GM12873 (cell line): Measurements from ENCODE around the gene MLANA.

Experiments used
- CTCF ChIP-seq: IDR thresholded peaks from 2 replicates; pipeline ENCODE4 v1.5.1; 2012; ENCODE audit warnings: low read depth, mild to moderate bottlenecking, moderate library complexity, low read length, control low read depth; ENCODE audit not compliant: insufficient read depth; ENCODE audit errors: missing control alignments

The MLANA gene

GRCh38 chr9:5922192-5922591 is 31.5 kb downstream of the MLANA start:
- no peak for TF ChIP-seq CTCF

DNA sequence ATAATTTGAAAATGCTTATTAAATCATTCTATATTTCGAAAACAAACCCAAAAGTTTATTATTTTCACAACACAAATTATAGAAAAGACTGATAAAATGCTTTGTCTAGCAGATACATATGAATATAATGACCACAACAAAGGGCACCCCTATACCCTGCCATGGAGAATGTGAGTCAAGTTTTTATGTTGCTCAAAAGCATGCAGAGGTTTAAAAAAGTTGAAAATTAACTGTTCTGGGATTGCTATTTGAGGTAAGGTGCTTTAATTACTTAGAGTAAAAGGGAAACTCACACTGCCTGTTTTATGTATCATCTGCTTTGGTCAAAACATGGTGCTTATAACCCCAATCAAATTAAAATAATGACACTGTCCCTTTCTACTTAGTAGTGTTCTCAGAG is 41.0 kb downstream of the MLANA start:
- no peak for TF ChIP-seq CTCF

- TF ChIP-seq CTCF, result no peak
Observed at GRCh38 chr9:5938449-5938848, 47.8 kb downstream of the MLANA start.

GRCh38 chr9:5939530-5939929 is 48.8 kb downstream of the MLANA start:
- no peak for TF ChIP-seq CTCF

DNA sequence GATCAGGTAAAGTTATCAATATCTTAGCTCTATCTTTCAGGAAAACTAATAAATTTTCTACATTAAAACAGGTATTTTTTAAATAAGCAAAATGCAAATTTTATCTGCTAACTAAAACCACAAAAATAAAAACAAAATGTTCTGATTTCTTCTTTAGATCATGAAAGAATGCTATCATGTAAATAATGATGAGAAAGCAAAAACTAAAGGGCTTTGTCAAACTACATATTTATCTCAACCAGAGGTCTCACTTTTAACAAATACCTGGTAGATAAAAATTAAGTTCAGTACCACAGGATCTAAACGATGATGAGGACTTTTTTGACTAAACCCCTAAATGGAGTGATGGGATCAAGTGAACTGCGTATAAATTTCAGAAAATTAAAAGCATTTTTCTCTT is 50.5 kb downstream of the MLANA start:
- TF ChIP-seq CTCF, result no peak

DNA sequence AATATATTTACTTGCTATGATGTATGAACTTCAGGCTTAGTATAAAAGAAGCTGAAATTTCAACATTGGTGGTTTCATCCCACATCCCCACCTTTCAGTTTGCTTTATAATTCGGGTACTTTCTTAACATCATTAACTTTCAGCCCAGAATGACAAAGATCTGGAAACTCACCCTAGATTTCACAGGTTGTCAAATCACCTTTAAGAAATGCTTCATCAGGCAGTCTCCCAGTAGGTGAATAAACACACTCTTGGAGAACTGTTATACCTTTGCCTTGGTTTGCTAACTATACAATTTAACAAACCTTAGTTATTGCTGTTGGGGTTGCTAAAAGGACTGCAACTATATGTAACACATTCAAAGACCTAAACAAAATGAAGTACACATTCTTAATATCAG is 54.4 kb downstream of the MLANA start:
- no peak for TF ChIP-seq CTCF

GRCh38 chr9:5947912-5948311 is 57.2 kb downstream of the MLANA start:
- TF ChIP-seq CTCF, result no peak
